ENCODE measurements around the gene HHAT.

- TF ChIP-seq ZBTB2 (CRISPR knock-in tag; IDR thresholded peaks at IDR 0.05; ENCODE audit: low read depth) (no peak), CEBPB (IDR thresholded peaks at IDR 0.05; ENCODE audit: borderline replicate concordance, low read depth, low read length) (no peak), ZMAT5 (CRISPR knock-in tag; IDR thresholded peaks at IDR 0.05; ENCODE audit: borderline replicate concordance, low read depth) (no peak), BCLAF1 (IDR thresholded peaks at IDR 0.05) (no peak), ZNF572 (CRISPR knock-in tag; IDR thresholded peaks at IDR 0.05) (no peak), ASH2L (IDR thresholded peaks at IDR 0.05; ENCODE audit: insufficient read length, low read depth, low read length) (no peak), CTCF (CRISPR knock-in tag; IDR thresholded peaks at IDR 0.05) (no peak), ZBTB44 (CRISPR knock-in tag; IDR thresholded peaks at IDR 0.05) (no peak), HDAC6 (IDR thresholded peaks at IDR 0.05; ENCODE audit: low read depth, low read length) (no peak)
Measured at GRCh38 chr1:210531475-210532222, 202.9 kb downstream of the HHAT start.
